GM23338 (cell line): ENCODE results near the gene PNPLA7.

Source experiments
- CREB1 ChIP-seq: fragments of 250-450 bp; sonication (Bioruptor Pico); IDR thresholded peaks from 2 replicates; pipeline ENCODE4 v1.5.0; 2020; ENCODE audit warnings: low read depth, mild to moderate bottlenecking, moderate library complexity
- CTCF ChIP-seq, 2 experiments: fragments of 200-600 bp in 1 of 2; sonication (generic) in 1 of 2; conservative IDR thresholded peaks; 2 replicates each; pipeline versions ENCODE4 v1.5.1 to v1.6.1; 2016 to 2017; ENCODE audit warnings: antibody characterized with exemption in 2 of 2, low read depth in 2 of 2, mild to moderate bottlenecking in 2 of 2, moderate library complexity in 1 of 2
- ETS1 ChIP-seq: IDR thresholded peaks from 2 replicates; pipeline ENCODE4 v1.6.1; 2016; ENCODE audit warnings: antibody characterized with exemption
- EZH2 ChIP-seq: fragments of 200-600 bp; sonication (generic); IDR thresholded peaks from one replicate; pipeline ENCODE4 v1.8.0; 2017; ENCODE audit warnings: antibody characterized with exemption, mild to moderate bottlenecking, low read depth; ENCODE audit not compliant: unreplicated experiment
- EZH2phosphoT487 ChIP-seq: fragments of 200-600 bp; sonication (generic); IDR thresholded peaks from one replicate; pipeline ENCODE4 v1.8.1; 2018; ENCODE audit warnings: antibody characterized with exemption; ENCODE audit not compliant: unreplicated experiment
- JUNB ChIP-seq: IDR thresholded peaks from one replicate; pipeline ENCODE4 v1.6.1; 2016; ENCODE audit warnings: antibody characterized with exemption; ENCODE audit not compliant: unreplicated experiment
- POLR2AphosphoS5 ChIP-seq: IDR thresholded peaks from 2 replicates; pipeline ENCODE4 v1.6.1; 2016; ENCODE audit warnings: antibody characterized with exemption, low read depth
- REST ChIP-seq: IDR thresholded peaks from one replicate; pipeline ENCODE4 v1.6.1; 2018; ENCODE audit warnings: antibody characterized with exemption; ENCODE audit not compliant: unreplicated experiment
- ZNF114 ChIP-seq: fragments of 250-450 bp; sonication (Bioruptor Pico); IDR thresholded peaks from 2 replicates; pipeline ENCODE4 v1.5.0; 2020; ENCODE audit warnings: mild to moderate bottlenecking, moderate library complexity

GRCh38 chr9:137432687-137433348 lies 117.4 kb downstream of the PNPLA7 start:
- no peak for TF ChIP-seq CTCF (conservative IDR thresholded peaks at IDR 0.05; ENCODE audit: low read depth in 2 of 2)
- no peak for TF ChIP-seq REST
- no peak for TF ChIP-seq POLR2AphosphoS5
- no peak for TF ChIP-seq EZH2
- no peak for TF ChIP-seq ETS1
- no peak for TF ChIP-seq EZH2phosphoT487
- no peak for TF ChIP-seq CREB1 (CRISPR knock-in tag)
- no peak for TF ChIP-seq JUNB
- no peak for TF ChIP-seq ZNF114 (CRISPR knock-in tag)
